Measurements from ENCODE around the gene PPP1R14B.

- TF ChIP-seq CTCF (conservative IDR thresholded peaks at IDR 0.05) = no peak
- TF ChIP-seq ZFX (IDR thresholded peaks at IDR 0.05) = no peak
Observed at GRCh38 chr11:64248578-64248977, 1.8 kb upstream of the PPP1R14B start.

Data from C4-2B (cell line).